BE2C (cell line): ENCODE results near the gene TRIP11.

Source experiments
- DNase-seq: peaks from one replicate; pipeline ENCODE4 v3.0.0-alpha.2; 2020
- H3K27me3 ChIP-seq: fragments of 250-450 bp; sonication (Bioruptor Pico); 2 replicates; pipeline ENCODE4 v1.5.1; 2020; ENCODE audit warnings: mild to moderate bottlenecking
- H3K36me3 ChIP-seq: fragments of 250-450 bp; sonication (Bioruptor Pico); 2 replicates; pipeline ENCODE4 v1.5.1; 2020; ENCODE audit warnings: mild to moderate bottlenecking
- H3K4me1 ChIP-seq: fragments of 250-450 bp; sonication (Bioruptor Pico); 2 replicates; pipeline ENCODE4 v1.5.1; 2020
- H3K4me3 ChIP-seq: 2 replicates; pipeline ENCODE4 v1.5.1; 2011; ENCODE audit warnings: low read depth, low read length
- H3K9me3 ChIP-seq: fragments of 250-450 bp; sonication (Bioruptor Pico); 2 replicates; pipeline ENCODE4 v1.5.1; 2020
- CTCF ChIP-seq: IDR thresholded peaks from 2 replicates; pipeline ENCODE4 v1.5.1; 2012; ENCODE audit warnings: mild to moderate bottlenecking, low read depth, low read length

The TRIP11 gene

GRCh38 chr14:92012121-92012748 lies 27.6 kb downstream of the TRIP11 start:
- DNase-seq = no peak
- H3K4me3 ChIP-seq = no peak overlapping the region
- no peak for TF ChIP-seq CTCF

GRCh38 chr14:92010644-92011043 lies 29.2 kb downstream of the TRIP11 start:
- no peak for DNase-seq
- no peak for TF ChIP-seq CTCF
- peaks cover 54% of the 10 kb centered on the region for H3K36me3 ChIP-seq
- H3K4me1 ChIP-seq = no peaks in the 10 kb centered on the region
- no peak overlapping the region for H3K4me3 ChIP-seq
- H3K27me3 ChIP-seq = no peaks in the 10 kb centered on the region
- H3K9me3 ChIP-seq = no peaks in the 10 kb centered on the region

More at GRCh38 chr14:92012121-92012748, 27.6 kb downstream of the TRIP11 start:
- H3K9me3 ChIP-seq = no peaks in the 10 kb centered on the region
- peaks cover 57% of the 10 kb centered on the region for H3K36me3 ChIP-seq
- H3K27me3 ChIP-seq = no peaks in the 10 kb centered on the region
- no peaks in the 10 kb centered on the region for H3K4me1 ChIP-seq

GRCh38 chr14:92009604-92010003 lies 30.3 kb downstream of the TRIP11 start:
- TF ChIP-seq CTCF = no peak
- Histone ChIP-seq H3K36me3 (peaks cover 53% of the 10 kb centered on the region), H3K4me1 (no peaks in the 10 kb centered on the region), H3K4me3 (no peak overlapping the region), H3K27me3 (no peaks in the 10 kb centered on the region), H3K9me3 (no peaks in the 10 kb centered on the region)
- DNase-seq = no peak

- Histone ChIP-seq H3K36me3 (peaks cover 33% of the 10 kb centered on the region), H3K4me1 (no peaks in the 10 kb centered on the region), H3K9me3 (no peaks in the 10 kb centered on the region)
These were observed 34.8 kb downstream of the TRIP11 start for GRCh38 chr14:92005019-92005418.

GRCh38 chr14:92004062-92004461 lies 35.8 kb downstream of the TRIP11 start:
- no peaks in the 10 kb centered on the region for H3K27me3 ChIP-seq
- no peak overlapping the region for H3K4me3 ChIP-seq
- peaks cover 38% of the 10 kb centered on the region for H3K36me3 ChIP-seq
- no peaks in the 10 kb centered on the region for H3K9me3 ChIP-seq
- TF ChIP-seq CTCF = no peak
- no peaks in the 10 kb centered on the region for H3K4me1 ChIP-seq
- DNase-seq = no peak

More at GRCh38 chr14:92005019-92005418, 34.8 kb downstream of the TRIP11 start:
- no peak for TF ChIP-seq CTCF
- DNase-seq = no peak
- Histone ChIP-seq H3K27me3 (no peaks in the 10 kb centered on the region), H3K4me3 (no peak overlapping the region)

- Histone ChIP-seq H3K36me3 (peaks cover 17% of the 10 kb centered on the region), H3K4me1 (no peaks in the 10 kb centered on the region), H3K4me3 (no peak overlapping the region), H3K27me3 (no peaks in the 10 kb centered on the region), H3K9me3 (no peaks in the 10 kb centered on the region)
- TF ChIP-seq CTCF = no peak
- DNase-seq = no peak
These were observed 40.9 kb downstream of the TRIP11 start for GRCh38 chr14:91998667-91999570.
